HG03457 (cell line): ENCODE measurements around the gene NFS1.

Source experiments
- ATAC-seq: cut with Tn5 transposase; IDR thresholded peaks from one replicate; pipeline ENCODE4 v1.9.1; 2021; ENCODE audit warnings: moderate number of reproducible peaks; ENCODE audit not compliant: unreplicated experiment

Gene NFS1

DNA sequence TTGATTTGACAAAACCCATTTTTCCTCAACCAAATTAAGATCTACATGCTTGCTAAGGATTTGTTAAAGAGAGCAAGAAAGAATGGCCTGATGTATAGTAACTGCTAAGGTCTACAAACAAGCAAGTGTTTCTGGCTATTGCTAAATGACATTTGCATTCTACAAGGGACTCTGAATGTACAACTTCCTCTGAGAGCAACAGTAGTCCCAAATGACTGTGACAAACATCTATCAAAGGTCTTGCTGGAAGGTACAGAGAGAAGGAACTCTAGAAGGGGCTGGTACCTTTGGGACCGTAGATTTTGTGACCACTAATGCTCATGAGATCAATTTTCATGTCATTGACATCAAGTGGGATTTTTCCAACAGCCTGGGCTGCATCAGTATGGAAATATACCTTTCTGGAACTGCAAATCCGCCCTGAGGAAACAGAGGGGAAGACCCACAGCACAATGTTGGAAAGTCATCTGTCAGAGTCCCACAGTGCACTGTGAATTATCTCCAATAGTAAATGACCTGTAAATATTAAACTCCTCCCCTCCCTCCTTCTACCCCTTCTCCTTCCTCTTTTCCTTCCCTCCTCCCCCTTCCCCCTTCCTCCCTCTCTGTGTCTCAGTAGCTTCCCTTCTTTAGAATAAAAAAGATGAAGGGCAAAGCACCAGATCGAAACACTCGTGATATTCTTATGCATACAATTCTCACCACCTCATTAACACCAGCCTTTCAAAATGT lies 18.5 kb downstream of the NFS1 start:
- no peak for ATAC-seq

DNA sequence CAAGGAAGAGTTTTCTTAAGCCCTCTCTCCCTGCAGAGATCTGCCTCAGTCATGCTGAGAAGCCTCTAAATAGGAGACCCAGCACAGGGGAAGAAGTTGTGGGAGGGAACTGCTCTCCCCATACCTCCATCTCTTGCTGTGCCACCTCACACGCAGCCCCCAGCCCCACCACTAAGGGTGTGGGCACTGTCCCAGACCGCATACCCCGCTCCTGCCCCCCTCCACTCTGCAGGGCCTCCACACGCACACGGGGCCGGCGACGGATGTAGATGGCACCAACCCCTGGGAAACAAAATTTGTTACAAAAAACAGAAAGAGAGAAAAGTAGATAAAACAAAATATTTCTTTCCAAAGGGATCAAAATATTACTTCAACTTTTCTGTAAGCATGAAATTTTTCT lies 24.2 kb downstream of the NFS1 start:
- ATAC-seq: no peak

DNA sequence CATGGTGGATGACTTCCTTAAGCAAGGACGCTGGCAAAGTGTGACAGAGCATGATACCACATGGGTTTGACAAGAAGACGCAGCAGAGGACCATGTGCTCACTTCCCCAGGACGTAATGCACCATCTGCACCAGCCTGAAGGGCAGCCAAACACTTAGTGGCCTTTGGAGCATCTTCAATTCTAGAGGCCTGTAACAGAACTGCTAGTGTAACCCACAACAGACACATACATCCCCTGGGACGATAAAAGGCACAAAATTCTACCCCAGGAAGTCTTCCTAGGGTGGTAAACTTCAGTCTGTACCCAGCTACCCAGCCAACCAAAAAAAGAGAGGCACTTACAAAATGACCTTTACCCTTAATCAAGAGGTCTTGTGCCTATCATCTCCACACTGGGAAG lies 25.3 kb downstream of the NFS1 start:
- ATAC-seq: no peak

DNA sequence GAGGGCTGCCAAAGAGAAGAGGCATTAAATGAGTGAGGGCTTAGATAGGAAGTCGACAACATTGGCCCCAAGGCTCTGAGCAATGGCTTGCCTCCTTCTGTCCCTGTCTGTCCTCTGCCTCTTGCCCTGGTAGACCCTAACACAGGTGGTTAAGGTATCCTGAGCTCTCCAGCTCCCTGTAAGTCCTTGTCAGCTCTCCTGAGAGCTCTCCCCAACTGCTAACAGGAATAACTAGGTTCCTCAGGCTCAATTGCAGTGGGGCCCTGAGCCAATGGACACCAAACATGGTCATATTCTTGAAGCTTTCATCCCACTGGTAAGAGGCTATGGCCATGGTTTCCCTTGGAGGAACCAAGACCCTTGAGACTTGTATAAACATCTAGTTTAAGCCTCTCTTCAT lies 29.5 kb downstream of the NFS1 start:
- ATAC-seq: no peak

DNA sequence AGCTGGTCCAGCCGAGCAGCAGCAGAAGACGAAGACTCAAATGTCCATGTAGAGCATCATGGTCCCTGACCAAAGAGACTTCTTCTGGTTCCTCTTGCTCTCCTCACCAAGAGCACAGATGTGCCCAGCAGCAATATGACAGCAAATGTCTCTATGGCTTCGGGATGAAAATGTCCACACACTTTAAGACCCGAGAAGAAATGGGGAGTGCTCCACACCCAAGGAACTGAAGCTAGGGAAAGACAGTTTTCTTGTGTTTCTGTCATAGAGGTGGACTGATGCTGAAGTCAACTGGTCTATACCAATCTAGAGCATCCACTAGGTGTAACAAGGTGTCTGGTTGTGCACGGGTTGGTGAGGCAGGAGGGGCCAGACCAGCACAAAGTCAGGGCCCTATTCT lies 29.9 kb downstream of the NFS1 start:
- ATAC-seq: no peak

DNA sequence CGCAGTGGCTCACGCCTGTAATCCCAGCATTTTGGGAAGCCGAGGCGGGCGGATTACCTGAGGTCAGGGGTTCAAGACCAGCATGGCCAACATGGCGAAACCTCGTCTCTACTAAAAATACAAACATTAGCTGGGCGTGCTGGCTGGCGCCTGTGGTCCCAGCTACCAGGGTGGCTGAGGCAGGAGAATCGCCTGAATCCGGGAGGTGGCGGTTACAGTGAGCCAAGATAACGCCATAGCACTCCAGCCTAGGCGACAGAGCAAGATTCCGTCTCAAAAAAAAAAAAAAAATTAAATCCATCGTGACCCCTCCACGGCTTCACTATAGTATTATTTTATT lies 33.2 kb downstream of the NFS1 start:
- ATAC-seq: no peak

DNA sequence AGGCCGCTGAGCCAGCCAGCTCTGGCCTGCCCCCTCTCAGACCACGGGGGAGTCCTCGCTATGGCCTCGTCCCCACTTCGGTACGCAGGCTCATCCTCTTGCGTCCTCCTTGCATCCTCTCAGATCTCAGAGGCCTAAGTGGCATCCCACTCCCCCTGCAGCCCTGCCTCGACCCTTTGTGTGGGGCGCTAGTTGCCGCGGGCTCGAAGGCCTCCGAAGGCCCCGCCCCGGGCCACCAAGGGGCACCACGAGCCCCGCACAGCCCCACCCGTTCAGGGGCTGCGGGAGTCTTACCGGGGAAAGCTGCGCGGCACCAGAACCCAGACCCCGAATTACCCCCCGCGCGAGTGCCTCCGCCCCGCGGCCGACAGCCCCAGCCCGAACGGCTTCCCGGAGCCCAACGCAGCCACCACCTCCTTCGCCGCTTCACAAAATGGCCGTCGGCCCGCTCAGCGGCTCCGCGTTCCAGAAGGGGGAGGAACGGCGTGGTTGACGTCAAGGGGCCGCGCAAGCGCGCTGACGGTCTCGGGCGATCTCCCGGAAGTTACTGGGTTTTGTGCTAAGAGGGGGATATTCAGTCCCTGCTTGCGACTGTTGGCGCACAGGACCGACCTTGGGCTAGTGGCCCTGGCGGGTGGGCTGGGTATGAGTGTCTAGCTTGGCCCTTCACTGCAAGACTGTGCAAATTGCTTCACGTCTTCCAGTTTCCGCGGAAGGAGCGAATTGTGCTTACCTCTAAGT lies 34.5 kb downstream of the NFS1 start, which contains the start of the genes CPNE1 and RBM12:
Gene CPNE1, minus strand, starts transcription at position 435 of the 741 bp plus-strand sequence. CDS start 31,977 bp downstream, outside the sequence.
Gene RBM12, minus strand, starts transcription at position 435 of the 741 bp plus-strand sequence. CDS start 9,578 bp downstream, outside the sequence.
- peak; percentile 46 for ATAC-seq

DNA sequence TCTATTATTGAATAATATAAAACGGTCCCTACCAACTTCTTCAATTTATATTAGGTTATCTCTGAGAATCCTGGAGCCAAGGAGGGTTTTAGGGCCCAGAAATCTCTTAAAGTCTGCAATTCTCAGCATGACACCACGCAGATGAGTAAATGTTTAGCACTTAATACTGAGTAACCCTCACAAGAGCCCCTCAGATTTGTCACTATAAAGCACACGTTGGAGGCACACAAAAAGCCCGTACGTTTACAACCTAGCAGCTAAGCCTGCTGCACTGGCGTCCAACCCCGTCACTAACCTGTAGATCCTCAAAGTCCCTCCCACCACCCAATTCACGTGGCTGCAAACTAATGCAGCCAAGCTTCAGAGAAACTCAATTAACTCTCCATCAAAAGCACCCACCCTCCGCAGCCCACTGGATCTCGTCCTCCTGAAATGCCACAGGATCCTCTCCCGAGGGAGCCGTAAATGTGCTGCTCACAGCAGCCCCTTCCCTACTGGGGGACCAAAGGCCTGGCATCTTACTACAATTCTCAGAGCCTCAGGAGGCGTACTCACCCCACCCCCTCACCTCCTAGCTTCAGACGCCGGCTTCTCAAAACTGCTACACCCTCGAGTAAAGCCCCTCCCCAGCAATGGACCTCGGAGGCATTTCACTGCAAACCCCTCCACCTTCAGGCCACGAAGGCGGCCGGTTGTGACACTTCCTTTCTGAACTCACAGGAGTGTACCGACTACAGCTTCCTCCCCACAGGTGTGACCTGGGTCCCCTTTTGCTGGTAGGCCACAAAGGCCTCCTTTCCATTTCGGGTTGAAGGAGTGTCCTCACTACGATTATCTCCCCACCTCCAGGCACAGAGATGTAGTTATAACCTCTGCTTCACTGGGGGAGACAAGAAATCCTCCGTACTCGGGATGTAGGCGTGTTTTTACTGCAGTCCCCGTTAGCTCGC lies 35.4 kb downstream of the NFS1 start:
- peak; percentile 21 for ATAC-seq

DNA sequence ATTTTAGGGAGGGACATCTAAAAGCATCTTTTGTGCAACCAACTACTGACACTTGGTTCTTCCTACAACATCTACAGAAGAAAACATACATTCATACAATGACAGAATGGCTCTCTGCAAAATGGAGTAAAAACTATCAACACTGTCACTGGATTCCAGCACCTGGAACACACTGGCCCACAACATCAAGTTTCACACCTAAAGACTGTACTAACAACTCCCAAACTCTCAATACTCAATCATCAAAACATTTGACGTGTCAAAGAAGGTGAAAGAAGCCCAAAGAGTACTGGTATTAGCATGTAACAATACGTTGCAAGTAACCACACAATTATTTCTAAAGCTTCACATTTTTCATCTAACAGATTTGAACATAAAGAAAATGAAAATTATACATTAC lies 36.6 kb downstream of the NFS1 start:
- no peak for ATAC-seq

DNA sequence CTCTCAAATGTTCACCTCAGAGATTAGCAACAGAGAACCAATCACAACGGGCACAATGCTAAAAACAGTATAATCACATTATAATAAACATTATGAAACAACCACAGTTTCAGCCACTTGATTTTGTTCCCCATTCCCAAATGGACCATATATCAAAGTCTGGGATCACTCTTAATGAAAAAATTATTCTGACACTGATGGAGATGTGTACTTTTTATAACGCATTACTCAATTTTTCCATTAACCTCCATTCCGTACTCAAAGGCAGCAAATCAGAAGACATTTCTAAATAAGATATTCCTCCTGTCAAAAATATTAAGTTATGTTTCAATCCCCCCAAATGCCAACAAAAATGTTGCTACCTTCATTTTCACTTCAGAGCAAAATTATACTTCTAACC lies 37.2 kb downstream of the NFS1 start:
- no peak for ATAC-seq

DNA sequence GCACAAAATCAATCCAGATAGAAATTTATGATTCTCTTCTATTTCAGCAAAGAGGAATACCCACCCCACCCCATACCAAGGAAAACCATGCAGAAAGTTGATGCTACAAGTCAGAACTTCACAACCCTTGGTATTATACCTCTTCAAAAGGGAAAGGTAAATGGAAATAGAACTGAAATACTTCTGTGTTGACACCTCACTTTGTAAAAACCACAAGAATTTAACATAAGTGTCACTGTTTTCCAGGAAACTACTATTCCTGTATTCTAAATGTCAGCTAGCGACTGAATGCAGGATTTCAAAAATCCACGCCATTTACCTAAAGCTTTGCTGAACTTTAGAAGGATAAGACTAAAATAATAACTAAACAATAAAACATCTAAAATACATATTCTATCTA lies 38.1 kb downstream of the NFS1 start:
- no peak for ATAC-seq

DNA sequence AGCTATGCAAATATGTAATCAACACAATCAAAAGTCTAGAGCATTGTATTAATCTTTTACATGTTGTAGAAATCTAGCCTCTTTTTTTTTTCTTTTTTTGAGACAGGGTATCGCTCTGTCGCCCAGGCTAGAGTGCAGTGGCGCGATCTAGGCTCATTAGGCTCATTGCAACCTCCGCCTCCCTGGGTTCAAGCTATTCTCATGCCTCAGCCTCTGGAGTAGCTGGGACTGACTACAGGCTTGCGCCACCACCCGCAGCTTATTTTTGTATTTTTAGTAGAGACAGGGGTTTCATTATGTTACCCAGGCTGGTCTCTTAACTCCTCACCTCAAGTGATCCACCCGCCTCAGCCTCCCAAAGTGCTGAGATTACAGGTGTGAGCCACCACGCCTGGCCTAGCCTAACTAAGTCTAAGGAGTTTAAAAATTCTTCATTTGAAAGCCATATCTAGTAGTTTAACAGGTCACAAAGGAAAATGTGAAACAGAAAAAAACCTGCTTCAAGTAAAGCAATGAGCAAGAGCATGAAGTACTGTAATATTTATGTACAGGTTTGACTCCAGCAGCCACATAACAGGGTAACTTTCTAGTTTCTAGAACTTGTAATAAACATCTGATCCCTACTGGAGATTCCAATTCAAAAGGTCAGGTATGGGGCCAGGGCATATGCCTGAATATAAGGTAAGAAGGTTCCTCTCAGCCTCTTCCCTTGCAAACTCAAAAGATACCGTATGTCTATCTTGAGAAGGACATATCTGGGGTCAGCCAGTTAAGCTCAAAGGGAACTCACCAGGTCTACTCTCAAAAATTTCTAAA lies 38.8 kb downstream of the NFS1 start:
- no peak for ATAC-seq

DNA sequence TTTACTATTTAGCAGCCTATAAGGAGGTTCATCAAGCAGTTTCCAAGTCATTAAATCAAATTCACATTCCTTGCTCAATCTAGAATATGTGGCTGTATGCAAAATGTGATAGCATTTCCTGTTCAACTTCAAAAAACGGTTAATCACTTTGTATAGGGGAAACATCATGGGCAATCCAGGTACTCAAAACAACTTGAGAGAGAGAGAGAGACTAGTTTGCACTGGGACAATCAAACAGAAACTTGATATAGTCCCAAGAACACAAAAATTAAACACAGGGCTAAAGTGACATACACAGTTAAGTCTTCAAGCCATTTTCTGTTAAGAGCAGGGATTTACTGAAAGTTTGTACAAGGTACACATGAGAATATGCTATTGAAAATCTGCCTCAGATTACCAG lies 41.9 kb downstream of the NFS1 start:
- ATAC-seq: no peak

DNA sequence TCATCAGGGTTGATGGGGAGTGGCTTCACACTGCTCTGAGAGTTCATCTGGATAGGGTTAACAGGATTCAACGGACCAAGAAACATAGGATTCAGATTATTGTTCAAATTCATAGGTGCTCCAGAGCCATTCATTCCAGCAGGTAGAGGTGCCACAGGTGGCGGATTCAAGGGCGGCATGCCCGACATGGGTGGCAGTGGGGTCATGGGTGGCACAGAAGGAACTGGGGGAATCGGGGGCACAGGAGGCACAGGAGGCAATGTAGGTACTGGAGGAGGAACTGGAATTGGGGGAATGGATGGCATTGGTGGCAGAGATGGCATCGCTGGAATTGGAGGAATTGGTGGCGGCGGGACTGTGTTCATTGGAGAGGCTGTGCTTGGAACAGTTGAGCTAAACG lies 44.7 kb downstream of the NFS1 start:
- no peak for ATAC-seq

DNA sequence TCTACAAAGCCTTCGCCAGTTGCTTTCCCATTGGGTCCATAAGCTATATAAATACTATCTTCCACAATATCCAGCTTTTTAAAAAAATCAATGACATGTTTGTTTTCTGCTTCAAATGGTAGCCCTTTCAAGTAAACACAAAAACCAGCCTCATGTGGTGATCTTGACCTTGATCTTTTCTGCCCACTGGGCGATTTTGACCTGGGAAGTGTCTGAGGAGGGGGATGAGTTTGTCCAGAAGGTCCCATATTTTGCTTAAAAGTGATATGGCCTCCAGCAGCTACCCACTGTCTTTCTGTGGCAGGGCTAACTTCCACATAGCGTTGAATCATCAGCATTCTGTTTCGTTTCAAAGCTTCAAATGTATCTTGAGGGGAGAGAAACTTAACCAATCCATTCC lies 45.3 kb downstream of the NFS1 start:
- no peak for ATAC-seq

DNA sequence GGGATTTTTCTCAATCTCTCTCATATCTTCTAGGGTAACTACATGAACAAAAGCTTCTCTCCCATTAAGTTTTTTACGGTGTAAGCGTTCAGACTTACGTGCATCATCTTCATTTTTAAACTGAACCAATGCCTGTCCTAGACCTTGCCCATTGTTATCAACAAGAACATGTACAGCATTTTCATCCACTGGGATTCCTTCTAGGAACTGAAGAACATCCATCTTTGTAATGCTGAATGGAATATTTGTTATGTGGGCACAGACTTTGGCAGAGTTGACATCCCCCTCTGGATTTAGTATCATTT lies 45.8 kb downstream of the NFS1 start:
- ATAC-seq: no peak

DNA sequence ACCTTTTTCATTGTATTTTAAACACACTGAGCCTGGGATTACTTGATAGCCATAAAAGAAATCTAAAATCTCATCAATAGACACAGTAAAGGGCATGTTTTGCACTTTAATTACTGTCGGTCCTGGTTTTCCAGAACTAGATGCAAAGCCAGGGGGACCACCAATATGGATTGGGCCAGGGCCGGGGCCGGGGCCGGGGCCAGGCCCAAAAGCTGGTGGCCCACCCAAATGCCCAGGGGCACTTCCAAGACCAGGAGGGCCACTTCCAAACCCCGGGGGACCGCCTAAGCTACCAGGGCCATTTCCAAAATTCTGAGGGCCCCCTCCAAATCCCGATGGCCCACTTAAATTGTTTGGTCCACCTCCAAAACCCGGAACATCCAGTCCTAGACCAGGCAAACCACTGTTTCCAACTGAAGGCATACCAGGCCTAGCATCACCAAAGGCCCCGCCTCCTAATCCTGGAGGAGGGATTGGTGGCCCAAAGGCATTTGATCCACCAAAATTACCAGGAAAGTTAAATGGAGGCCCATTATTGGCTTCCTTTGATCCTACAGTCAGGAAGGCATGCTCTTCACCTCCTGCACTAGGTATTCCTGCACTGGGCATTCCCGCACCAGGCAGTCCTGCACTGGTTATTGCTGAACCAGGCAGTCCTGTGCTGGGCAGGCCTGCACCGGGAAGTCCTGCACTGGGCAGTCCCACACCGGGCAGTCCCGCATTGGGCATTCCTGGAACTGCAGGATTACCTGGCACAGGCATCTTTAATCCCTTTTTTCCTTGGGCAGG lies 46.3 kb downstream of the NFS1 start:
- no peak for ATAC-seq

DNA sequence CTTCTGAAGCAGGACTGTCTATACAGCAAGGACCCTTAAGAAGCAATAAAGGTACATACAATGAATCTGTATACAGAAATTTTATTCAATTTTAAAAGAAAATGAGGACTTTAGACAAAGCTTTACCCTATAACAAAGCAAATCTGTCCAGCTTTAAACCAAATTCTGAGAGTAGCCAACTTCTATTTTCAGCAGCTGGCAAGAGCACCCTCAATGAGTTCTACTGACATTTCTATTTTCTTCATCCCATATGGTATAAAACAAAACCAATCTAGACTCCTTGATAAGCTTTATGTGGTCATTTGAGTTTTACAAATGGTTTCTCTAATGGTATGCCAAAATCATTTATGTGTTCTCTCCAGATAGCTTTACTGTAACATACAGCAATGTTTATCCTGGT lies 47.2 kb downstream of the NFS1 start:
- no peak for ATAC-seq

DNA sequence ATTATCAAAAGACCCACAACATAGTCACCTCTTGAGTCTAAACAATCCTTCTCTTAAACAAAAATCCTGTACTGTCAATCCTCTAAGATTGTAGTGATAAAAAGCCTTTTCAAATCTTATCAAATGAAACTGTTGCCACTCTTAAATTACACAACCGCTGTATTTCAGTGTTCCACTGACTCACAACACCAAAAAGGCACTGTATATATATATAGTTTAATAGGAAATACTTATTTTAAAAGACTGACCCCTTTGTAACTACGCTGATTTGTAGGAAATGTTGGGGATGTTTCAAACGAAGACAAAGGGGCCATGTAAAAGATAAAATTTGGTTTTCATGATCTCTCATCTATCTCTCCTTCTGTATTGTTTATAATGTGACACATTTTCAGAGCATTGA lies 48.5 kb downstream of the NFS1 start:
- ATAC-seq: no peak

DNA sequence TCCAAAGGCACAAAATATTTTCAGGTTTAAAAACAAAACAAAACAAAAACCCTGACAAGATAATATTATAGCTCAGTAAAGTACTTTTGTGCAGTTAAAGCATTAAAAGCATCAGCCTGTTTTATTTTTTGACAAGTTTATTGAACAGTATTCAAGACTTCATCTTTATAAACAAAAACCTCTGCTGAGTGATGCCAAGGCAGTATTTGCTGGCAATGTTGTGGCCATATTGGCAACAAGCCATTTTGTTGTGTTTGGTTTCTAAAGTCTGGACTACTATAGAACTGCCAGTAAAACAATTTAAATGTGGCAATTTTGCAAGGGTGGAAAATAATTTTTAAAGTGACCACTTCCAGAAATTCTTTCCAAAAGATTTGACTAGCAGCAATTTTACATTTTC lies 50.3 kb downstream of the NFS1 start:
- ATAC-seq: no peak
